Heart left ventricle (tissue), 16 donors: Measurements from ENCODE around the gene RABL6. TPM values are rescaled to one million over a fixed set of nuclear protein-coding genes. Genes with fewer than 3 reads are reported as not detected.
"Not testable (repeated sequence)": the region's sequence is repeated elsewhere in the genome, so short reads cannot be mapped to it uniquely, and the experiment has no call there.

Experiments used
- ATAC-seq, 4 donors: fragments of 200-7000 bp; cut with Tn5 transposase; one replicate each; pipeline ENCODE4 v1.9.1; 2020 to 2022; ENCODE audit warnings: moderate library complexity in 4 of 4, mild to moderate bottlenecking in 3 of 4, moderate number of reproducible peaks in 1 of 4
- DNase-seq, 5 donors: peaks; one replicate each; pipeline ENCODE4 v3.0.0-alpha.2; 2020
- H3K27ac ChIP-seq, 12 donors: fragments of 200-600 bp; sonication (generic) in 4 of 12; one replicate each; pipeline versions ENCODE4 v1.5.0 to v1.8.0; 2016 to 2022; ENCODE audit warnings: mild to moderate bottlenecking in 2 of 12
- H3K27me3 ChIP-seq, 9 donors: fragments of 200-600 bp; sonication (generic) in 2 of 9; one replicate each; pipeline versions ENCODE4 v1.5.1 to v1.8.0; 2016 to 2022; ENCODE audit warnings: mild to moderate bottlenecking in 3 of 9
- H3K36me3 ChIP-seq, 9 donors: fragments of 200-600 bp; sonication (generic) in 2 of 9; one replicate each; pipeline versions ENCODE4 v1.5.0 to v1.8.0; 2018 to 2022; ENCODE audit warnings: mild to moderate bottlenecking in 2 of 9
- H3K4me1 ChIP-seq, 12 donors: fragments of 200-600 bp; sonication (generic) in 4 of 12; one replicate each; pipeline versions ENCODE4 v1.5.0 to v1.8.0; 2016 to 2022; ENCODE audit warnings: mild to moderate bottlenecking in 3 of 12
- H3K4me3 ChIP-seq, 12 donors: fragments of 200-600 bp; sonication (generic) in 4 of 12; one replicate each; pipeline versions ENCODE4 v1.5.0 to v1.8.0; 2017 to 2022; ENCODE audit warnings: mild to moderate bottlenecking in 9 of 12, moderate library complexity in 4 of 12
- H3K9me3 ChIP-seq, 12 donors: fragments of 200-600 bp; sonication (generic) in 4 of 12; one replicate each; pipeline versions ENCODE4 v1.5.0 to v1.8.0; 2016 to 2022; ENCODE audit warnings: mild to moderate bottlenecking in 1 of 12
- CTCF ChIP-seq, 12 donors: fragments of 200-600 bp; sonication (generic) in 4 of 12; IDR thresholded peaks; one replicate each; pipeline versions ENCODE4 v1.5.0 to v1.8.0; 2018 to 2022; ENCODE audit warnings: antibody characterized with exemption in 12 of 12, mild to moderate bottlenecking in 5 of 12
- POLR2A ChIP-seq, 2 donors: fragments of 450-650 bp; IDR thresholded peaks; one replicate each; pipeline ENCODE4 v1.6.1; 2017; ENCODE audit warnings: antibody characterized with exemption in 2 of 2, mild to moderate bottlenecking in 2 of 2, moderate library complexity in 2 of 2
- WGBS, 4 donors: extraction: QIAGEN DNeasy Blood & Tissue Kit in 2 of 4; methylation state at CpG; one replicate each; pipeline versions ENCODE4 v1.1.5 to v1.1.7; 2013 to 2018; 5-methylcytosine and 5-hydroxymethylcytosine counted together
- intact Hi-C, 10 donors: fragments of 100-400 bp; cut with DNase I; formaldehyde crosslinking; loops; one replicate each; pipeline versions ENCODE4 v1.11.1 to v1.14.2; 2022
- polyA plus RNA-seq, 2 donors: library from polyadenylated mRNA; stranded (reverse); fragments of 200-250 nt; gene quantifications; one replicate each; pipeline ENCODE4 v1.2.3, GENCODE V29; 2013
- total RNA-seq, 9 donors: library from RNA; depleted of rRNA in 2 of 9; stranded (reverse); fragments of >200 nt in 2 of 9; fragmentation: NEBNext Ultra II Directional in 3 of 9; extraction: Animal tissue kit (Norgen Biotek cat#: 25700) in 3 of 9; gene quantifications; one replicate each; pipeline versions ENCODE4 v1.1.0 to v1.2.4, GENCODE V29; 2016 to 2023
- donor health status: ischemic (EF 13 %, LVEDD 7.1; RV severe dilation, severe dysfunction).
- donor health status: healthy with polysubstance abuse.
- donor health status: DM: no; HTN: yes; CAD: no.
- donor health status: DM: no; HTN: no; CAD: no.
- donor health status: ischemic (EF 25% LVEDD 6.9; RV normal size, moderate dysfunction).
- donor health status: ischemic (EF 25% LVEDD 5.7; RV mildly dilated, moderate dysfunction).
- donor health status: healthy.
- donor health status: DM: yes; HTN: yes; CAD: no.
- donor health status: ischemic (EF 35%, LVEDD 5.7; RV mildly dilated, moderate dysfunction).
- donor health status: nonischemic (EF 11% LVEDD 7.7; RV severe dilation, severe dysfunction).
- donor health status: DM: yes; HTN: yes; CAD: no.
- donor health status: PGD.
- donor health status: ischemic (EF 29% LVEDD 5.4; RV normal size, mild dysfunction).
- donor health status: nonischemic (EF 23%, LVEDD 6.1; RV moderate dilation, normal function).

The RABL6 gene
- total and polyA plus RNA-seq, 11 donors: 59.4 to 90.8 (median 71.6) TPM

- no peak for TF ChIP-seq CTCF (IDR thresholded peaks at IDR 0.05)
- TF ChIP-seq POLR2A (IDR thresholded peaks at IDR 0.05): no peak
- peaks cover 0 to 27% (median 19%) of the 10 kb centered on the region in 12 donors for H3K4me1 ChIP-seq
- no peak for DNase-seq
- intact Hi-C loops: loop anchor here in 4 of 10 donors (5.0 to 10.0 kb wide), 2 partner anchors 56 to 74 kb away; partner anchors contain the start of gene FBXW5 (in 3 of the 4)
- 90 to 95% (median 91%) methylated on average over 11 of the region's 11 CpGs for WGBS, 4 donors
- peaks cover 0 to 11% (median 0%) of the 10 kb centered on the region in 12 donors for H3K9me3 ChIP-seq
- no peak for ATAC-seq
- H3K27me3 ChIP-seq: no peaks in the 10 kb centered on the region
- H3K4me3 ChIP-seq: no peak overlapping the region
- H3K27ac ChIP-seq: no peak overlapping the region
- H3K36me3 ChIP-seq: peaks cover 0 to 12% (median 3%) of the 10 kb centered on the region in 9 donors
These were observed 60.9 kb downstream of the RABL6 start for GRCh38 chr9:136868644-136869043.

- not testable (repeated sequence) for H3K4me3 ChIP-seq, H3K36me3 ChIP-seq, DNase-seq, H3K27me3 ChIP-seq, H3K27ac ChIP-seq, ATAC-seq
- intact Hi-C loops: loop anchor here in 4 of 10 donors (5.0 to 10.0 kb wide), 2 partner anchors 55 to 73 kb away; partner anchors contain the start of gene FBXW5 (in 3 of the 4)
- H3K4me1 ChIP-seq: peaks cover 0 to 18% (median 13%) of the 10 kb centered on the region in 12 donors
- WGBS, 4 donors: 87 to 96% (median 93%) methylated on average over 2 of the region's 2 CpGs
- H3K9me3 ChIP-seq: peaks cover 0 to 11% (median 0%) of the 10 kb centered on the region in 12 donors
These were observed 61.9 kb downstream of the RABL6 start for GRCh38 chr9:136869611-136870010.

GRCh38 chr9:136875155-136875554 lies 67.4 kb downstream of the RABL6 start:
- intact Hi-C loops: no loop called here
- 92 to 95% (median 93%) methylated on average over 6 of the region's 6 CpGs for WGBS, 4 donors
- DNase-seq: no peak

GRCh38 chr9:136876476-136876875 lies 68.7 kb downstream of the RABL6 start:
- peaks cover 0 to 11% (median 0%) of the 10 kb centered on the region in 12 donors for H3K9me3 ChIP-seq
- no peaks in the 10 kb centered on the region for H3K36me3 ChIP-seq
- ATAC-seq (no peak), DNase-seq (no peak)
- 88 to 90% (median 89%) methylated on average over 5 of the region's 5 CpGs for WGBS, 4 donors
- intact Hi-C loops: no loop called here
- no peak overlapping the region for H3K4me3 ChIP-seq
- no peak overlapping the region for H3K27ac ChIP-seq
- no peaks in the 10 kb centered on the region for H3K27me3 ChIP-seq
- H3K4me1 ChIP-seq: peaks cover 0 to 5% (median 2%) of the 10 kb centered on the region in 12 donors
- no peak for TF ChIP-seq CTCF (IDR thresholded peaks at IDR 0.05)
- no peak for TF ChIP-seq POLR2A (IDR thresholded peaks at IDR 0.05)

More at GRCh38 chr9:136875155-136875554, 67.4 kb downstream of the RABL6 start:
- TF ChIP-seq CTCF (IDR thresholded peaks at IDR 0.05) (no peak), POLR2A (IDR thresholded peaks at IDR 0.05) (no peak)
- H3K4me3 ChIP-seq: no peak overlapping the region
- H3K4me1 ChIP-seq: no peaks in the 10 kb centered on the region
- peaks cover 0 to 11% (median 0%) of the 10 kb centered on the region in 12 donors for H3K9me3 ChIP-seq
- no peaks in the 10 kb centered on the region for H3K27me3 ChIP-seq
- H3K36me3 ChIP-seq: no peaks in the 10 kb centered on the region
- ATAC-seq: no peak
- H3K27ac ChIP-seq: no peak overlapping the region

GRCh38 chr9:136880651-136881050 lies 72.9 kb downstream of the RABL6 start:
- no peak overlapping the region for H3K4me3 ChIP-seq
- TF ChIP-seq CTCF (IDR thresholded peaks at IDR 0.05): no peak
- no peak for TF ChIP-seq POLR2A (IDR thresholded peaks at IDR 0.05)
- no peaks in the 10 kb centered on the region for H3K27me3 ChIP-seq
- no peaks in the 10 kb centered on the region for H3K9me3 ChIP-seq
- intact Hi-C loops: loop anchor here in 3 of 10 donors (5.0 to 10.0 kb wide), 3 partner anchors 54 to 144 kb away; partner anchors contain the start of genes ABCA2 (in 1 of the 3) and FBXW5 (in 1 of the 3)
- peaks cover 0 to 33% (median 19%) of the 10 kb centered on the region in 12 donors for H3K4me1 ChIP-seq
- no peaks in the 10 kb centered on the region for H3K36me3 ChIP-seq
- 79 to 87% (median 84%) methylated on average over 11 of the region's 11 CpGs for WGBS, 4 donors
- DNase-seq (no peak), ATAC-seq (no peak)
- no peak overlapping the region for H3K27ac ChIP-seq
